K562 (cell line): Measurements from ENCODE around the gene ZNF620. TPM values are rescaled to one million over a fixed set of nuclear protein-coding genes. Genes with fewer than 3 reads are reported as not detected.

Experiments
- CBFA2T2 ChIP-seq: fragments of 450-650 bp; conservative IDR thresholded peaks from 2 replicates; pipeline ENCODE4 v1.6.1; 2017; ENCODE audit warnings: mild to moderate bottlenecking
- MCM3 ChIP-seq: fragments of 450-650 bp; IDR thresholded peaks from 2 replicates; pipeline ENCODE4 v1.6.1; 2016
- NFE2L1 ChIP-seq: fragments of 450-650 bp; IDR thresholded peaks from 2 replicates; pipeline ENCODE4 v1.6.1; 2016; ENCODE audit warnings: missing genetic modification characterization, low read depth, mild to moderate bottlenecking, missing compliant biosample characterization, moderate library complexity, borderline replicate concordance
- POLR2G ChIP-seq: fragments of 200-400 bp; formaldehyde crosslinking; IDR thresholded peaks from 2 replicates; pipeline ENCODE4 v1.6.1; 2017; ENCODE audit warnings: low read depth, mild to moderate bottlenecking, antibody characterized with exemption, low read length, moderate library complexity
- RCOR1 ChIP-seq, 2 experiments: IDR thresholded peaks; 2 replicates each; pipeline ENCODE4 v1.6.1; 2012; ENCODE audit warnings: low read depth in 2 of 2, low read length in 2 of 2, borderline replicate concordance in 1 of 2, improper control_type of control experiment in 1 of 2
- SFPQ ChIP-seq: fragments of 200-400 bp; formaldehyde crosslinking; IDR thresholded peaks from 2 replicates; pipeline ENCODE4 v1.6.1; 2017; ENCODE audit warnings: mild to moderate bottlenecking, low read depth, low read length, moderate library complexity
- STAG1 ChIP-seq: sonication (generic); formaldehyde crosslinking; IDR thresholded peaks from 2 replicates; pipeline ENCODE4 v1.5.0; 2020; ENCODE audit warnings: missing genetic modification reagents, borderline replicate concordance
- STAT5A ChIP-seq: IDR thresholded peaks from 2 replicates; pipeline ENCODE4 v1.6.1; 2012; ENCODE audit warnings: low read length, inconsistent platforms, borderline replicate concordance
- polyA plus RNA-seq, 8 experiments: library from polyadenylated mRNA; depleted of rRNA in 4 of 8; stranded (reverse) in 5 of 8; unstranded in 3 of 8; fragments of >200 nt; fragmentation: Nextera tagmentation in 2 of 8; fragmentation: Illumina TruSeq in 1 of 8; extraction: Ambion mirVana in 2 of 8; extraction: Trizol in 1 of 8; gene quantifications; 2 replicates each; pipeline versions ENCODE4 v1.2.1 to v1.2.3, GENCODE V29; 2011 to 2014; ENCODE audit warnings: inconsistent platforms in 1 of 8, missing spikeins in 1 of 8
- total RNA-seq, 7 experiments: library from RNA; depleted of rRNA in 6 of 7; stranded (reverse); fragments of >200 nt in 6 of 7; fragmentation: Illumina TruSeq in 2 of 7; extraction: Trizol in 2 of 7; gene quantifications; 2 replicates each; pipeline versions ENCODE4 v1.2.1 to v1.2.3, GENCODE V29; 2011 to 2021; ENCODE audit warnings: low replicate concordance in 1 of 7

Gene ZNF620
- total and polyA plus RNA-seq, 9 of the 15 experiments (the other 6 are each of a cell fraction or from before 2014, with no cell fraction given): 1.2 to 5.5 (median 3.3) TPM

DNA sequence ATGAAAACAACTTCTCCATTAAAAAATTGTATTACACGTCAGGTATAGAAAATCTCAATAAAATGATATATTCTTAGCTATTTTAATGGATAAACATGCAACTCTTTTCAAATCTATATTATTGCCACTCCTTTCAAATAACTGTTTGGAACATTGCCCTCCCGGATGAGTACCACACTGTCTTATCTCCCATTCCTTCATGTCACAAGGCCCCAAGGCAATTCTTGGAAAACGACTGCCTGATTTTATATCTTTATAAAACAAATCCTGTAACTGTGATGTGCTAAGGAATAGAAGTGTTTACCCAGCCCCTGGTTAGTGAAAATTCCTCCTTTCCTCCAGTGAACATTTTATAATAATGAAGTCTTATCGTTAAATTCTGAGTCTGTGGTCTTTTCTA is 35.1 kb upstream of the ZNF620 start (continued):
- TF ChIP-seq POLR2G (no peak), CBFA2T2 (no peak), NFE2L1 (tag) (no peak), STAT5A (peak; percentile 40; the same call in 1 of the 2 replicates), RCOR1 (IDR thresholded peaks at IDR 0.05; ENCODE audit: borderline replicate concordance in 1 of 2, low read depth in 2 of 2, low read length in 2 of 2) (peak in 1 of 2 experiments; percentile 75; a peak in 2 of 4 replicates), SFPQ (no peak), STAG1 (CRISPR knock-in tag) (no peak), MCM3 (no peak)
